HepG2 (cell line): ENCODE data around the gene ZBTB20. TPM values are rescaled to one million over a fixed set of nuclear protein-coding genes. Genes with fewer than 3 reads are reported as not detected.

ENCODE experiments used
- ATAC-seq: fragments of 200-7000 bp; cut with Tn5 transposase; 3 replicates; pipeline ENCODE4 v1.9.1; 2020; ENCODE audit warnings: mild to moderate bottlenecking, moderate library complexity
- BruUV-seq: library from RNA; stranded (reverse); fragments of 400-500 nt; replicated peaks from 2 replicates; lab custom pipeline; 2021; lab: Mats Ljungman, UMichigan
- CTCF ChIA-PET: fragments of 300-600 bp; formaldehyde crosslinking; extraction: SDS; loops from one replicate; lab custom pipeline; 2021; ENCODE audit warnings: low total read pairs, inconsistent platforms, low intra/inter-chr PET ratio; lab: Yijun Ruan, JAX
- POLR2A ChIA-PET: fragments of 350-600 bp; sonication (Branson Sonifier 250); formaldehyde crosslinking; loops from one replicate; lab custom pipeline; 2020; ENCODE audit warnings: antibody characterized with exemption, inconsistent platforms; lab: Yijun Ruan, JAX
- DNase-seq: peaks from one replicate; pipeline ENCODE4 v3.0.0-alpha.2; 2015; ENCODE audit warnings: low spot score
- FAIRE-seq: peaks from 3 replicates; lab custom pipeline; 2011; peaks lifted over from hg19 to GRCh38; lab: Jason Lieb, UNC
- H2AFZ ChIP-seq: one replicate; pipeline ENCODE4 v1.6.1; 2011; ENCODE audit warnings: low read length, inconsistent platforms
- H3K27ac ChIP-seq: fragments of 300-600 bp; 3 replicates; pipeline ENCODE4 v1.8.0; 2011; ENCODE audit warnings: mixed run types, mild to moderate bottlenecking, mixed read lengths, low read length, inconsistent platforms; ENCODE audit not compliant: insufficient read depth; ENCODE audit errors: extremely low read length
- H3K27me3 ChIP-seq, 2 experiments: fragments of 200-600 bp in 1 of 2; 2 replicates in 1 of 2; 3 replicates in 1 of 2; pipeline versions ENCODE4 v1.6.0 to v1.8.0; 2011; ENCODE audit warnings: low read length in 2 of 2, mild to moderate bottlenecking in 2 of 2, moderate library complexity in 2 of 2, inconsistent platforms in 1 of 2; ENCODE audit not compliant: insufficient read depth in 2 of 2, control insufficient read depth in 1 of 2
- H3K36me3 ChIP-seq, 2 experiments: fragments of 200-600 bp in 1 of 2; replicated peaks in 1 of 2; 2 replicates in 1 of 2; 3 replicates in 1 of 2; pipeline versions ENCODE4 v1.5.1 to v1.8.0; 2011; ENCODE audit warnings: low read length in 2 of 2, inconsistent platforms in 1 of 2; ENCODE audit not compliant: insufficient read depth in 2 of 2, control insufficient read depth in 1 of 2
- H3K4me1 ChIP-seq: 2 replicates; pipeline ENCODE4 v1.5.1; 2012; ENCODE audit warnings: low read length, inconsistent platforms; ENCODE audit not compliant: insufficient read depth
- H3K4me2 ChIP-seq: 2 replicates; pipeline ENCODE4 v1.6.0; 2011; ENCODE audit warnings: low read depth, low read length, inconsistent platforms
- H3K4me3 ChIP-seq, 3 experiments: fragments of 200-600 bp in 1 of 3; sonication (generic), shearing (Covaris generic) in 1 of 3; replicated peaks in 1 of 3; 2 replicates each; pipeline ENCODE4 v1.5.1; 2011 to 2016; ENCODE audit warnings: low read length in 3 of 3, inconsistent platforms in 2 of 3, low read depth in 2 of 3, mild to moderate bottlenecking in 2 of 3, control low read depth in 1 of 3, mixed read lengths in 1 of 3; ENCODE audit not compliant: insufficient read depth in 1 of 3
- H3K79me2 ChIP-seq: one replicate; pipeline ENCODE4 v1.6.1; 2011; ENCODE audit warnings: low read length, inconsistent platforms; ENCODE audit not compliant: insufficient read depth
- H3K9ac ChIP-seq: 2 replicates; pipeline ENCODE4 v1.6.0; 2011; ENCODE audit warnings: mild to moderate bottlenecking, low read depth, low read length, inconsistent platforms; ENCODE audit not compliant: insufficient read depth
- H3K9me3 ChIP-seq: 2 replicates; pipeline ENCODE4 v1.5.1; 2012; ENCODE audit warnings: mild to moderate bottlenecking, low read length
- H4K20me1 ChIP-seq: 2 replicates; pipeline ENCODE4 v1.6.0; 2011; ENCODE audit warnings: inconsistent platforms, mild to moderate bottlenecking, low read length, moderate library complexity; ENCODE audit not compliant: insufficient read depth
- CSRNP2 ChIP-seq: sonication (generic); formaldehyde crosslinking; conservative IDR thresholded peaks from 2 replicates; pipeline ENCODE4 v1.8.0; 2022; ENCODE audit warnings: low read depth, missing genetic modification reagents
- MYC ChIP-seq: sonication (generic); formaldehyde crosslinking; IDR thresholded peaks from 2 replicates; pipeline ENCODE4 v1.9.0; 2021; ENCODE audit warnings: missing genetic modification reagents, borderline replicate concordance
- THAP9 ChIP-seq: sonication (generic); formaldehyde crosslinking; IDR thresholded peaks from 2 replicates; pipeline ENCODE4; 2020; ENCODE audit warnings: missing genetic modification reagents, mild to moderate bottlenecking, borderline replicate concordance
- WGBS: methylation state at CpG from one replicate; pipeline ENCODE4 v1.1.6; 2017; ENCODE audit warnings: low lambda C conversion rate; 5-methylcytosine and 5-hydroxymethylcytosine counted together
- in situ Hi-C: cut with HindIII; loops from 2 replicates; pipeline ENCODE4 v1.10.0; 2017; ENCODE audit warnings: low pct_unique_long_range_greater_than_20kb; ENCODE audit not compliant: extremely low pct_ligation_motif_present
- intact Hi-C: fragments of 100-400 bp; cut with micrococcal nuclease; formaldehyde crosslinking; loops from one replicate; pipeline ENCODE4 v1.10.0; 2022; ENCODE audit not compliant: unreplicated experiment
- polyA plus RNA-seq, 8 experiments: library from polyadenylated mRNA; depleted of rRNA in 3 of 8; stranded (reverse) in 7 of 8; unstranded in 1 of 8; fragments of >200 nt; fragmentation: Illumina TruSeq in 4 of 8; extraction: Trizol in 4 of 8; gene quantifications; 2 replicates each; pipeline versions ENCODE4 v1.2.1 to v1.2.3, GENCODE V29; 2011 to 2016; ENCODE audit warnings: low read depth in 4 of 8, missing spikeins in 1 of 8, mixed read lengths in 1 of 8; ENCODE audit not compliant: insufficient read depth in 1 of 8
- total RNA-seq, 5 experiments: library from RNA; depleted of rRNA; stranded (reverse); fragments of >200 nt; fragmentation: Illumina TruSeq; extraction: Trizol; gene quantifications; 2 replicates each; pipeline ENCODE4 v1.2.3, GENCODE V29; 2016; ENCODE audit warnings: low read depth in 1 of 5
- TF ChIP-seq, protein P1 (sequence below): sonication (generic); formaldehyde crosslinking; IDR thresholded peaks from 2 replicates; pipeline ENCODE4 v1.5.0; 2020; ENCODE audit warnings: missing genetic modification reagents

ZBTB20 gene
- total and polyA plus RNA-seq, 2 of the 13 experiments (the other 11 are each of a cell fraction or from before 2014, with no cell fraction given), result 1.9 to 8.8 TPM

DNA sequence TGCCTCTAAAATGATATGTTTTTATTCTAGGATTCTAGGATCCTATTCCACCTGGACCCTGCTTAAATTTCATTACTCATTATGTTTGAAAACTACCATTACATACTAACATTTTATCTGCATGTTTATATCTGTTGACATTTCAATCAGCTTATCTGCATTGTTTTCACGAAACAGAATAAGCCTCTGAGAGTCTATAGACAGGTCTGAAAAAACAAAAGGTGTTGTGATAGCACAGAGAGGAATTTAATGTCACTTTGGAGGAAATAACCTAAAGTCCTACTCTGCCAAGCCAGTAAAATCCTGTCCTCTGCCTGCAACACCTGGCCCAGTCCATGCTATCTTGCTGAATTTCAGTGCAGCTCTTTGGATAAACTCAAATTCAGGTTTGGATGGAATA, 315.2 kb downstream of the ZBTB20 start:
- no TSS peak for BruUV-seq
- DNase-seq (no peak), FAIRE-seq (no peak), ATAC-seq (no peak)
- Histone ChIP-seq H3K9ac (no peak overlapping the region), H3K27me3 (no peaks in the 10 kb centered on the region), H2AFZ (no peak overlapping the region), H3K4me3 (no peak overlapping the region), H3K4me2 (no peak overlapping the region), H3K79me2 (no peaks in the 10 kb centered on the region), H3K4me1 (no peaks in the 10 kb centered on the region), H3K9me3 (no peaks in the 10 kb centered on the region), H3K27ac (no peak overlapping the region), H4K20me1 (no peaks in the 10 kb centered on the region), H3K36me3 (no peaks in the 10 kb centered on the region)
- in situ Hi-C loops (no loop called here), intact Hi-C loops (no loop called here)
- ChIA-PET POLR2A (no interaction called here), CTCF (no interaction called here)
- TF ChIP-seq CSRNP2 (CRISPR knock-in tag) (no peak), THAP9 (no peak), MYC (CRISPR knock-in tag) (no peak)
- TF ChIP-seq, protein P1, sequence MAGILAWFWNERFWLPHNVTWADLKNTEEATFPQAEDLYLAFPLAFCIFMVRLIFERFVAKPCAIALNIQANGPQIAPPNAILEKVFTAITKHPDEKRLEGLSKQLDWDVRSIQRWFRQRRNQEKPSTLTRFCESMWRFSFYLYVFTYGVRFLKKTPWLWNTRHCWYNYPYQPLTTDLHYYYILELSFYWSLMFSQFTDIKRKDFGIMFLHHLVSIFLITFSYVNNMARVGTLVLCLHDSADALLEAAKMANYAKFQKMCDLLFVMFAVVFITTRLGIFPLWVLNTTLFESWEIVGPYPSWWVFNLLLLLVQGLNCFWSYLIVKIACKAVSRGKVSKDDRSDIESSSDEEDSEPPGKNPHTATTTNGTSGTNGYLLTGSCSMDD (CRISPR knock-in tag), result no peak
- 53% methylated on average over 1 of the region's 1 CpG for WGBS
